PFSK-1 (cell line): ENCODE data around the gene NARS2.

Experiments
- FOXP2 ChIP-seq: optimal IDR thresholded peaks from 2 replicates; pipeline ENCODE3; 2011; ENCODE audit warnings: borderline replicate concordance, control low read depth, inconsistent platforms; ENCODE audit not compliant: insufficient read depth; ENCODE audit errors: extremely low read length, extremely low read depth
- POLR2AphosphoS5 ChIP-seq: IDR thresholded peaks from 2 replicates; pipeline ENCODE4 v1.6.1; 2012; ENCODE audit warnings: low read depth, mild to moderate bottlenecking, control low read depth, low read length, moderate library complexity
- REST ChIP-seq, 2 experiments: IDR thresholded peaks; 2 replicates each; pipeline versions ENCODE4 v1.6.1 to v1.8.0; 2011 to 2012; ENCODE audit warnings: low read depth in 2 of 2, low read length in 2 of 2, control low read depth in 1 of 2, inconsistent platforms in 1 of 2, mild to moderate bottlenecking in 1 of 2, moderate library complexity in 1 of 2; ENCODE audit not compliant: insufficient read depth in 1 of 2
- SIN3A ChIP-seq: IDR thresholded peaks from 2 replicates; pipeline ENCODE4 v1.6.1; 2012; ENCODE audit warnings: mild to moderate bottlenecking, low read length, moderate library complexity, borderline replicate concordance; ENCODE audit not compliant: insufficient read depth
- TAF1 ChIP-seq: IDR thresholded peaks from 2 replicates; pipeline ENCODE4 v1.6.1; 2012; ENCODE audit warnings: low read length, control low read depth, borderline replicate concordance; ENCODE audit not compliant: insufficient read depth

Gene NARS2

DNA sequence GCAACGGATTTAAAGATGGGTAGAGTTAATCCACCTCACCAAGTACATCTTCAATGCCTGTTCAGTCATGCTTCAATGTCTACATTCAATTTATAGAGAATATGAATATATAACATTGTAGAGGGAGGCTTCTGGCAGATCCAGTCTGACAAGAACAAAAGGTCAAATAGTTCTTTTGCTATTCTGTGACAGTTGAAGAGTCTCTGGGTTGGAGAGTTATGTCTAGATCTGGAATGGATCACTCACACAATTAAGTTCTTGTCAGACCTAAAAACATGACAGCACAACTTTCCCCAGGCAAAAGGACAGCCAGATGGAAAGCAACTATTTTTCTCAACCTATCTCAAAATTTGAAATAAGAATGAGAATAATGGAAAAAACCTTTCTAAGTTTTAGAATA, 141.7 kb downstream of the NARS2 start:
- TF ChIP-seq FOXP2: no peak
- TF ChIP-seq SIN3A: no peak
- no peak for TF ChIP-seq REST (IDR thresholded peaks at IDR 0.05; ENCODE audit: insufficient read depth in 1 of 2, low read depth in 2 of 2, low read length in 2 of 2)
- no peak for TF ChIP-seq POLR2AphosphoS5

DNA sequence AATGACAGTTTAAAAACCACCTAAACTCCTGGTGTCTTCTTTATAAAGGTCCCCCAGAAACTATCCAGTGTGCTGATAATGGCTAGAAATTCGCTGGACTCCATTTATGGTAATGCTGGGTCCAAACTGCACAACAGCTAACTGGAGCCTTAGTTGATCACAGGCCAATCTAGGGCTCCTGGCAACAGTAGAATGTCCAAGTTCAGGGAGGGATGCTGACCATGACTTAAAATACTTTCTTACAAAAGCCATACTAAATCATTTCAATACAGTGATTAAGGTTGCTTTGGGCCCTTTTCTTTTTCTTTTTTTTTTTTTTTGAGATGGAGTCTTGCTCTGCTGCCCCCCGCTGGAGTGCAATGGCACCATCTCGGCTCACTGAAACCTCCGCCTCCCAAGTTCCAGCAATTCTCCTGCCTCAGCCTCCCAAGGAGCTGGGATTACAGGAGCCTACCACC, 142.6 kb downstream of the NARS2 start:
- no peak for TF ChIP-seq REST (IDR thresholded peaks at IDR 0.05; ENCODE audit: insufficient read depth in 1 of 2, low read depth in 2 of 2, low read length in 2 of 2)
- no peak for TF ChIP-seq POLR2AphosphoS5
- no peak for TF ChIP-seq SIN3A
- no peak for TF ChIP-seq TAF1
- no peak for TF ChIP-seq FOXP2

DNA sequence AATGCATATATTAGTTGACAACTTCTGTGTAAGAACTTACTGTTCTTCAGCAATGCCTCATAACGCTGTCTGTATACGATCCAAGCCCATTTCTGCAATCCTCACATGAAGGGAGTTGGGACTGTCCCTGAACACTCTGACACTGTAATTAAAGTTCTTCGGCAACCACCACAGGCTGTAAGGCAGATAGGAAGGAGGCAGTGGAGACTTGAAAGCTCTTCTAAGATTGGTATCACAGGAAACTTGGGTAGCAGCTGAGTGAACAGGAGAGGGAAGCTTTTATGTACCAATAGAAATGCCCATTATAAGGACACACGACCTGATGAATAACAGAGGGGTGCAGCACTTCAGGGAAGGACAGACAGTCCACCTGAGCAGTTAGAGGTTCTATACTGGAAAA, 145.0 kb downstream of the NARS2 start:
- TF ChIP-seq REST (IDR thresholded peaks at IDR 0.05; ENCODE audit: insufficient read depth in 1 of 2, low read depth in 2 of 2, low read length in 2 of 2): no peak
- no peak for TF ChIP-seq FOXP2
- no peak for TF ChIP-seq SIN3A
- TF ChIP-seq TAF1: no peak
- no peak for TF ChIP-seq POLR2AphosphoS5

DNA sequence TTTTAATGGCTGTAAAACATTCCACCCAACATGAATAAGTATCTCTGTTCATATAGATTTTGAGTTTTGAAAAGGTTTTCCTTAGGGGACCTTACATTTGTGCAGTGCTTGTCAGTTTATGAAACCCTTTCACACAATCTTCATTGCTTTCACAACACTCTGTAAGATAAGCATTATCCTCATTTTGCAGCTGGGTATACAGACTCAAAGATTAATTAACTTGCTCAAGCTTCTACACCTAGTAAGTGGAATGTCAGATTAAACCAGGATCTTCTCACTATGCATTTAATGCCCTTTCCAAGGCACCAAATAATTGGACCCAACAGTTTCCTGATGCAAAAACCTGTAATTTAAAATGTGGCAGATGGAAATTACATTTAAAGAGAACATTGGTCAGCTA, 145.5 kb downstream of the NARS2 start:
- TF ChIP-seq SIN3A (no peak), FOXP2 (no peak), POLR2AphosphoS5 (no peak), TAF1 (no peak)

- TF ChIP-seq FOXP2 (no peak), REST (IDR thresholded peaks at IDR 0.05; ENCODE audit: insufficient read depth in 1 of 2, low read depth in 2 of 2, low read length in 2 of 2) (no peak), POLR2AphosphoS5 (no peak), SIN3A (no peak), TAF1 (no peak)
Measured at GRCh38 chr11:78428773-78429172, 145.9 kb downstream of the NARS2 start.

- TF ChIP-seq POLR2AphosphoS5 (no peak), TAF1 (no peak), REST (IDR thresholded peaks at IDR 0.05; ENCODE audit: insufficient read depth in 1 of 2, low read depth in 2 of 2, low read length in 2 of 2) (no peak), SIN3A (no peak), FOXP2 (no peak)
Measured at GRCh38 chr11:78428266-78428636, 146.4 kb downstream of the NARS2 start.
